ENCODE measurements around the gene DCTN3.

The DCTN3 gene

GRCh38 chr9:34615132-34615531 lies 5.2 kb downstream of the DCTN3 start:
- DNase-seq, result no peak

- DNase-seq, result peak; percentile 80
Observed at GRCh38 chr9:34612788-34613390, 7.4 kb downstream of the DCTN3 start.

- DNase-seq, result peak; percentile 76
Observed at GRCh38 chr9:34611811-34612787, 8.2 kb downstream of the DCTN3 start, which contains the start of gene RPP25L. Gene RPP25L, minus strand, starts transcription at chr9:34612097. Its CDS starts 801 bp downstream, at chr9:34611296.

GRCh38 chr9:34611251-34611810 lies 9.0 kb downstream of the DCTN3 start:
- DNase-seq, result no peak

GRCh38 chr9:34610434-34611206 lies 9.7 kb downstream of the DCTN3 start:
- DNase-seq, result no peak

GRCh38 chr9:34607331-34607730 lies 13.0 kb downstream of the DCTN3 start:
- DNase-seq, result no peak

GRCh38 chr9:34606905-34607304 lies 13.4 kb downstream of the DCTN3 start:
- DNase-seq, result no peak

- DNase-seq, result no peak
Observed at GRCh38 chr9:34606190-34606589, 14.1 kb downstream of the DCTN3 start.

GRCh38 chr9:34603610-34604231 lies 16.6 kb downstream of the DCTN3 start:
- DNase-seq, result peak; percentile 72

GRCh38 chr9:34601937-34602573 lies 18.2 kb downstream of the DCTN3 start:
- no peak for DNase-seq

GRCh38 chr9:34600908-34601307 lies 19.4 kb downstream of the DCTN3 start:
- DNase-seq, result no peak

GRCh38 chr9:34599546-34599945 lies 20.7 kb downstream of the DCTN3 start:
- DNase-seq, result no peak

GRCh38 chr9:34594177-34594576 lies 26.1 kb downstream of the DCTN3 start:
- no peak for DNase-seq

GRCh38 chr9:34592895-34593601 lies 27.2 kb downstream of the DCTN3 start:
- DNase-seq, result no peak

GRCh38 chr9:34591917-34592866 lies 28.1 kb downstream of the DCTN3 start:
- DNase-seq, result no peak

- DNase-seq, result peak; percentile 60
Observed at GRCh38 chr9:34591248-34591916, 28.9 kb downstream of the DCTN3 start.

- DNase-seq, result no peak
Observed at GRCh38 chr9:34590381-34591247, 29.7 kb downstream of the DCTN3 start.

- DNase-seq, result peak; percentile 80
Observed at GRCh38 chr9:34589636-34590380, 30.5 kb downstream of the DCTN3 start, which contains the start of gene CNTFR. Gene CNTFR, minus strand, starts transcription at chr9:34589724. Its CDS starts 20,743 bp downstream, at chr9:34568981.
